Astrocyte (in vitro differentiated cells and primary cell): Measurements from ENCODE around the gene OSGEP.

Source experiments
- EZH2 ChIP-seq: IDR thresholded peaks from 2 replicates; pipeline ENCODE4 v1.6.1; 2012; ENCODE audit warnings: mild to moderate bottlenecking, low read length, inconsistent platforms; ENCODE audit not compliant: insufficient read depth
- TF ChIP-seq, protein P1 (sequence below): IDR thresholded peaks from 2 replicates; pipeline ENCODE4 v1.5.1; 2011; ENCODE audit warnings: low read depth, mild to moderate bottlenecking, inconsistent platforms, low read length, moderate library complexity; ENCODE audit not compliant: insufficient read depth

DNA sequence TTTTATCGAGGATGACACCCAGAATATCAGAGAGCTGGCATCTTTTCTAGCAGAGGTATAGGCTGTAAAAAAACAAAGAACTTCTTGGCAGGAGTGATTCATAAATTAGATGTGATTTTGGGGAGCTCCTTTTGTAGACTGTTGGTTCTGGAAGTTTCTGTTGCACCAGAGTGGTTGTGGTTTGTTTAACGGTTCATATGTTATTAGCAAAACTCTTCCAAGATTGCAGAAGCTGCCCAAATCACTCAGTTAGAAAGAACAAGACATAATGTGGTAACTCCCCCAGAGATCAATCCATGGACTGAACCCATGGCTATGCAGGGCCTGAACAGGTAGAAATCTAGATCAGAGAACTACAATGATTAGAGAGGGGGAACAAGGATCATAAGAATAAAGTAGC lies 44.0 kb upstream of the OSGEP start:
- TF ChIP-seq, protein P1, sequence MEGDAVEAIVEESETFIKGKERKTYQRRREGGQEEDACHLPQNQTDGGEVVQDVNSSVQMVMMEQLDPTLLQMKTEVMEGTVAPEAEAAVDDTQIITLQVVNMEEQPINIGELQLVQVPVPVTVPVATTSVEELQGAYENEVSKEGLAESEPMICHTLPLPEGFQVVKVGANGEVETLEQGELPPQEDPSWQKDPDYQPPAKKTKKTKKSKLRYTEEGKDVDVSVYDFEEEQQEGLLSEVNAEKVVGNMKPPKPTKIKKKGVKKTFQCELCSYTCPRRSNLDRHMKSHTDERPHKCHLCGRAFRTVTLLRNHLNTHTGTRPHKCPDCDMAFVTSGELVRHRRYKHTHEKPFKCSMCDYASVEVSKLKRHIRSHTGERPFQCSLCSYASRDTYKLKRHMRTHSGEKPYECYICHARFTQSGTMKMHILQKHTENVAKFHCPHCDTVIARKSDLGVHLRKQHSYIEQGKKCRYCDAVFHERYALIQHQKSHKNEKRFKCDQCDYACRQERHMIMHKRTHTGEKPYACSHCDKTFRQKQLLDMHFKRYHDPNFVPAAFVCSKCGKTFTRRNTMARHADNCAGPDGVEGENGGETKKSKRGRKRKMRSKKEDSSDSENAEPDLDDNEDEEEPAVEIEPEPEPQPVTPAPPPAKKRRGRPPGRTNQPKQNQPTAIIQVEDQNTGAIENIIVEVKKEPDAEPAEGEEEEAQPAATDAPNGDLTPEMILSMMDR: no peak
- no peak for TF ChIP-seq EZH2
